Bronchial epithelial cell (primary cell): ENCODE measurements around the gene CXCR4. TPM values are rescaled to one million over a fixed set of nuclear protein-coding genes. Genes with fewer than 3 reads are reported as not detected.

Experiments
- DNase-seq: peaks from one replicate; pipeline ENCODE4 v3.0.0-alpha.2; 2010; ENCODE audit warnings: low read depth
- FAIRE-seq: peaks from 2 replicates; lab custom pipeline; 2011; peaks lifted over from hg19 to GRCh38; lab: Jason Lieb, UNC
- H3K27me3 ChIP-seq: 2 replicates; pipeline ENCODE4 v1.5.1; 2011; ENCODE audit warnings: low read length; ENCODE audit not compliant: control insufficient read depth, insufficient read depth
- H3K36me3 ChIP-seq: 2 replicates; pipeline ENCODE4 v1.5.1; 2011; ENCODE audit warnings: low read length; ENCODE audit not compliant: control insufficient read depth, insufficient read depth
- H3K4me3 ChIP-seq: 2 replicates; pipeline ENCODE4 v1.5.1; 2011; ENCODE audit warnings: mild to moderate bottlenecking, low read depth, low read length, control low read depth
- CTCF ChIP-seq: IDR thresholded peaks from 2 replicates; pipeline ENCODE4 v1.5.1; 2011; ENCODE audit warnings: mild to moderate bottlenecking, moderate library complexity, low read length, control low read depth, inconsistent platforms; ENCODE audit not compliant: insufficient read depth, severe bottlenecking
- total RNA-seq: library from RNA; depleted of rRNA; stranded (reverse); fragments of >200 nt; gene quantifications from 2 replicates; pipeline ENCODE4 v1.2.1, GENCODE V29; 2014

The CXCR4 gene
- total RNA-seq, 1 donor from 2014 or later, result under 0.01 TPM

GRCh38 chr2:136139631-136140030, 21.7 kb upstream of the CXCR4 start:
- no peaks in the 10 kb centered on the region for H3K27me3 ChIP-seq
- TF ChIP-seq CTCF, result no peak
- H3K4me3 ChIP-seq, result no peak overlapping the region
- FAIRE-seq (no peak), DNase-seq (no peak)
- H3K36me3 ChIP-seq, result no peaks in the 10 kb centered on the region

GRCh38 chr2:136137982-136138381, 20.0 kb upstream of the CXCR4 start:
- peak; percentile 62 for FAIRE-seq
- H3K27me3 ChIP-seq, result no peaks in the 10 kb centered on the region
- no peak for TF ChIP-seq CTCF
- H3K4me3 ChIP-seq, result no peak overlapping the region
- H3K36me3 ChIP-seq, result no peaks in the 10 kb centered on the region
- no peak for DNase-seq

DNA sequence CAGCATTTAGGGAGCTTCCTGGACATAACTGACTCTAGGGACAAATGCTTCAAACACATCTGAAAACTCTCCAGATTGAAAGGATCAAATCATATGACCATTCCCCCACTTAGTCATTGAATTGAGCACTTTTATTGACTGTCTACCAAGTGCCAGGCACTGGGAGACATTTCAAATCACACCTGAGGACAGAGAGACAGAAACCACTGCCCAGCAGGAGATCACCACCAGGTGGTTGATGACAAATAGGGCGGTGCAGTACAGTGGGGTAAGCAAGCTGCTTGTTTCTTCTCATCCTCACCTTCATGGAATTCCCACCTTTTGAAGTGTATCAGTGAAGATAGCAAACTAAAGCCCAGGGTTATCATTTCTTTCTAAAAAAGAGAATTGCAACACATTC, 19.0 kb upstream of the CXCR4 start:
- TF ChIP-seq CTCF, result no peak
- DNase-seq, result no peak
- no peak overlapping the region for H3K4me3 ChIP-seq
- no peaks in the 10 kb centered on the region for H3K36me3 ChIP-seq
- H3K27me3 ChIP-seq, result no peaks in the 10 kb centered on the region
- FAIRE-seq, result no peak

- Histone ChIP-seq H3K4me3 (no peak overlapping the region), H3K27me3 (no peaks in the 10 kb centered on the region), H3K36me3 (no peaks in the 10 kb centered on the region)
- FAIRE-seq, result no peak
- no peak for DNase-seq
- no peak for TF ChIP-seq CTCF
Observed at GRCh38 chr2:136135921-136136906, 18.3 kb upstream of the CXCR4 start.

- TF ChIP-seq CTCF, result no peak
- DNase-seq, result no peak
- Histone ChIP-seq H3K27me3 (no peaks in the 10 kb centered on the region), H3K36me3 (no peaks in the 10 kb centered on the region), H3K4me3 (no peak overlapping the region)
- no peak for FAIRE-seq
Observed at GRCh38 chr2:136135462-136135861, 17.5 kb upstream of the CXCR4 start.
